Endothelial cell of umbilical vein (primary cell): ENCODE measurements around the gene FAR1.

ENCODE experiments used
- EZH2 ChIP-seq: IDR thresholded peaks from 2 replicates; pipeline ENCODE4 v1.6.1; 2012; ENCODE audit warnings: borderline replicate concordance, low read depth, mild to moderate bottlenecking, moderate library complexity, low read length, inconsistent platforms; ENCODE audit not compliant: severe bottlenecking
- FOS ChIP-seq: IDR thresholded peaks from 2 replicates; pipeline ENCODE4 v1.6.1; 2011; ENCODE audit warnings: mild to moderate bottlenecking, low read length, moderate library complexity, borderline replicate concordance; ENCODE audit not compliant: insufficient read depth
- GATA2 ChIP-seq: IDR thresholded peaks from 2 replicates; pipeline ENCODE4 v1.7.0; 2011; ENCODE audit warnings: low read depth, mild to moderate bottlenecking, moderate library complexity, mixed read lengths, low read length; ENCODE audit not compliant: insufficient read length, insufficient read depth
- JUN ChIP-seq: IDR thresholded peaks from 2 replicates; pipeline ENCODE4 v1.6.1; 2011; ENCODE audit warnings: borderline replicate concordance, low read depth; ENCODE audit not compliant: insufficient read length, insufficient read depth
- MYC ChIP-seq: IDR thresholded peaks from one replicate; pipeline ENCODE4 v1.6.1; 2011; ENCODE audit warnings: mild to moderate bottlenecking, low read depth, low read length
- POLR2A ChIP-seq: IDR thresholded peaks from 2 replicates; pipeline ENCODE4 v1.6.1; 2012; ENCODE audit warnings: low read depth, mild to moderate bottlenecking, control low read depth, low read length
- POLR2AphosphoS5 ChIP-seq: IDR thresholded peaks from 2 replicates; pipeline ENCODE4 v1.6.1; 2012; ENCODE audit warnings: low read depth, mild to moderate bottlenecking, control low read depth, low read length, moderate library complexity; ENCODE audit not compliant: insufficient read depth
- TF ChIP-seq, protein P1 (sequence below), 2 donors: IDR thresholded peaks; 1 replicate in 1 of 2; 2 replicates in 1 of 2; pipeline ENCODE4 v1.5.1; 2011; ENCODE audit warnings: low read length in 2 of 2, mild to moderate bottlenecking in 2 of 2, moderate library complexity in 2 of 2, control low read depth in 1 of 2, inconsistent platforms in 1 of 2, low read depth in 1 of 2; ENCODE audit not compliant: insufficient read depth in 1 of 2; ENCODE audit errors: extremely low read depth in 1 of 2
- TF ChIP-seq, protein P2 (sequence below): IDR thresholded peaks from 2 replicates; pipeline ENCODE4 v1.6.1; 2011; ENCODE audit not compliant: insufficient read depth, insufficient read length

DNA sequence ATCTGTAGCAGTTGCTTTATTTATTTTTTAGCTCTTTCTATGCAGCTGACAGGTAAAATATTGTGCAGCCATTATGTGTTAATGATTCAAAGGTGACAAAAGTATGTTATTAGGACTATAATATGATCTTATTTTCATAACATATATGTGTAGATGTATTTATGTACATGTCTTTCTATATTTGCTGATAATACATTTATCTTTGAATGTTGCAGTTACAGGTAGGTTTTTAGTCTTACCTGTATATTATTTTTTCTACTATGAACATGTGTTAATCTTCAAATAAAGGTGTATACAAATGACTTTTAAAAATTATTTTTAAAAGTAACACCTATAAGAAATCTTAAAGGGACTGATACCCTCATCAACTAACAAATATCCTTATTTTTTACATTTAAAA is 33.6 kb downstream of the FAR1 start:
- TF ChIP-seq, protein P1, sequence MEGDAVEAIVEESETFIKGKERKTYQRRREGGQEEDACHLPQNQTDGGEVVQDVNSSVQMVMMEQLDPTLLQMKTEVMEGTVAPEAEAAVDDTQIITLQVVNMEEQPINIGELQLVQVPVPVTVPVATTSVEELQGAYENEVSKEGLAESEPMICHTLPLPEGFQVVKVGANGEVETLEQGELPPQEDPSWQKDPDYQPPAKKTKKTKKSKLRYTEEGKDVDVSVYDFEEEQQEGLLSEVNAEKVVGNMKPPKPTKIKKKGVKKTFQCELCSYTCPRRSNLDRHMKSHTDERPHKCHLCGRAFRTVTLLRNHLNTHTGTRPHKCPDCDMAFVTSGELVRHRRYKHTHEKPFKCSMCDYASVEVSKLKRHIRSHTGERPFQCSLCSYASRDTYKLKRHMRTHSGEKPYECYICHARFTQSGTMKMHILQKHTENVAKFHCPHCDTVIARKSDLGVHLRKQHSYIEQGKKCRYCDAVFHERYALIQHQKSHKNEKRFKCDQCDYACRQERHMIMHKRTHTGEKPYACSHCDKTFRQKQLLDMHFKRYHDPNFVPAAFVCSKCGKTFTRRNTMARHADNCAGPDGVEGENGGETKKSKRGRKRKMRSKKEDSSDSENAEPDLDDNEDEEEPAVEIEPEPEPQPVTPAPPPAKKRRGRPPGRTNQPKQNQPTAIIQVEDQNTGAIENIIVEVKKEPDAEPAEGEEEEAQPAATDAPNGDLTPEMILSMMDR (IDR thresholded peaks at IDR 0.05; ENCODE audit: extremely low read depth in 1 of 2, insufficient read depth in 1 of 2, low read depth in 1 of 2, low read length in 2 of 2): no peak
- TF ChIP-seq POLR2A (no peak), EZH2 (no peak), GATA2 (no peak), POLR2AphosphoS5 (no peak), MYC (no peak), FOS (no peak), JUN (no peak)
- TF ChIP-seq, protein P2, sequence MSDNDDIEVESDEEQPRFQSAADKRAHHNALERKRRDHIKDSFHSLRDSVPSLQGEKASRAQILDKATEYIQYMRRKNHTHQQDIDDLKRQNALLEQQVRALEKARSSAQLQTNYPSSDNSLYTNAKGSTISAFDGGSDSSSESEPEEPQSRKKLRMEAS: no peak
